Hepatocyte (in vitro differentiated cells): Measurements from ENCODE around the gene HOXD1. TPM values are rescaled to one million over a fixed set of nuclear protein-coding genes. Genes with fewer than 3 reads are reported as not detected.
A peak's percentile ranks its signal among the peaks of the same experiment; 100 is the strongest.

ENCODE experiments used
- DNase-seq: peaks from one replicate; pipeline ENCODE4 v3.0.0-alpha.2; 2016; ENCODE audit warnings: low spot score
- H2AFZ ChIP-seq: fragments of 200-600 bp; sonication (generic); 2 replicates; pipeline ENCODE4 v1.6.0; 2016; ENCODE audit warnings: antibody characterized with exemption, mild to moderate bottlenecking
- H3K27ac ChIP-seq: fragments of 200-600 bp; sonication (generic); 2 replicates; pipeline ENCODE4 v1.5.1; 2016; ENCODE audit warnings: mild to moderate bottlenecking
- H3K27me3 ChIP-seq: fragments of 200-600 bp; sonication (generic); 2 replicates; pipeline ENCODE4 v1.6.1; 2016
- H3K36me3 ChIP-seq: fragments of 200-600 bp; sonication (generic); replicated peaks from 2 replicates; pipeline ENCODE4 v1.5.1; 2016; ENCODE audit warnings: low read depth; ENCODE audit not compliant: insufficient read depth
- H3K4me1 ChIP-seq: fragments of 200-600 bp; sonication (generic); 2 replicates; pipeline ENCODE4 v1.5.1; 2016; ENCODE audit warnings: mild to moderate bottlenecking, moderate library complexity; ENCODE audit not compliant: insufficient read depth
- H3K4me2 ChIP-seq: fragments of 200-600 bp; sonication (generic); 2 replicates; pipeline ENCODE4 v1.6.0; 2016
- H3K4me3 ChIP-seq: fragments of 200-600 bp; sonication (generic); 2 replicates; pipeline ENCODE4 v1.5.1; 2016; ENCODE audit warnings: mild to moderate bottlenecking
- H3K79me2 ChIP-seq: fragments of 200-600 bp; sonication (generic); 2 replicates; pipeline ENCODE4 v1.6.0; 2017; ENCODE audit warnings: mild to moderate bottlenecking
- H3K9me2 ChIP-seq: fragments of 200-600 bp; sonication (generic); replicated peaks from 2 replicates; pipeline ENCODE4 v1.6.0; 2017; ENCODE audit warnings: mild to moderate bottlenecking; ENCODE audit not compliant: insufficient read depth
- H3K9me3 ChIP-seq: fragments of 200-600 bp; sonication (generic); 2 replicates; pipeline ENCODE4 v1.5.1; 2016; ENCODE audit warnings: low read depth, mild to moderate bottlenecking
- H4K20me1 ChIP-seq: fragments of 200-600 bp; sonication (generic); 2 replicates; pipeline ENCODE4 v1.6.0; 2016; ENCODE audit warnings: mild to moderate bottlenecking; ENCODE audit not compliant: insufficient read depth, poor library complexity, severe bottlenecking
- EZH2 ChIP-seq: fragments of 200-600 bp; sonication (generic); IDR thresholded peaks from 2 replicates; pipeline ENCODE4 v1.6.1; 2016; ENCODE audit warnings: antibody characterized with exemption, mild to moderate bottlenecking, borderline replicate concordance
- EZH2phosphoT487 ChIP-seq: fragments of 200-600 bp; sonication (generic); IDR thresholded peaks from one replicate; pipeline ENCODE4 v1.6.1; 2018; ENCODE audit warnings: antibody characterized with exemption, mild to moderate bottlenecking, low read depth, moderate library complexity; ENCODE audit not compliant: unreplicated experiment, severe bottlenecking
- WGBS: methylation state at CpG from one replicate; pipeline ENCODE4 v1.1.6; 2016; ENCODE audit warnings: low lambda C conversion rate; ENCODE audit errors: missing lambda C conversion rate; 5-methylcytosine and 5-hydroxymethylcytosine counted together
- polyA plus RNA-seq: library from polyadenylated mRNA; unstranded; fragments of >200 nt; fragmentation: Nextera tagmentation; extraction: Ambion mirVana; gene quantifications from 2 replicates; pipeline ENCODE4 v1.2.1, GENCODE V29; 2016
- total RNA-seq: library from RNA; depleted of rRNA; stranded (reverse); fragments of >200 nt; gene quantifications from 2 replicates; pipeline ENCODE4 v1.2.3, GENCODE V29; 2014
- TF ChIP-seq, protein P1 (sequence below): fragments of 200-600 bp; sonication (generic); IDR thresholded peaks from 2 replicates; pipeline ENCODE4 v1.5.1; 2016; ENCODE audit warnings: antibody characterized with exemption, mild to moderate bottlenecking; ENCODE audit not compliant: poor library complexity

HOXD1 gene
- total and polyA plus RNA-seq, 2 experiments from 2014 or later: not detected

DNA sequence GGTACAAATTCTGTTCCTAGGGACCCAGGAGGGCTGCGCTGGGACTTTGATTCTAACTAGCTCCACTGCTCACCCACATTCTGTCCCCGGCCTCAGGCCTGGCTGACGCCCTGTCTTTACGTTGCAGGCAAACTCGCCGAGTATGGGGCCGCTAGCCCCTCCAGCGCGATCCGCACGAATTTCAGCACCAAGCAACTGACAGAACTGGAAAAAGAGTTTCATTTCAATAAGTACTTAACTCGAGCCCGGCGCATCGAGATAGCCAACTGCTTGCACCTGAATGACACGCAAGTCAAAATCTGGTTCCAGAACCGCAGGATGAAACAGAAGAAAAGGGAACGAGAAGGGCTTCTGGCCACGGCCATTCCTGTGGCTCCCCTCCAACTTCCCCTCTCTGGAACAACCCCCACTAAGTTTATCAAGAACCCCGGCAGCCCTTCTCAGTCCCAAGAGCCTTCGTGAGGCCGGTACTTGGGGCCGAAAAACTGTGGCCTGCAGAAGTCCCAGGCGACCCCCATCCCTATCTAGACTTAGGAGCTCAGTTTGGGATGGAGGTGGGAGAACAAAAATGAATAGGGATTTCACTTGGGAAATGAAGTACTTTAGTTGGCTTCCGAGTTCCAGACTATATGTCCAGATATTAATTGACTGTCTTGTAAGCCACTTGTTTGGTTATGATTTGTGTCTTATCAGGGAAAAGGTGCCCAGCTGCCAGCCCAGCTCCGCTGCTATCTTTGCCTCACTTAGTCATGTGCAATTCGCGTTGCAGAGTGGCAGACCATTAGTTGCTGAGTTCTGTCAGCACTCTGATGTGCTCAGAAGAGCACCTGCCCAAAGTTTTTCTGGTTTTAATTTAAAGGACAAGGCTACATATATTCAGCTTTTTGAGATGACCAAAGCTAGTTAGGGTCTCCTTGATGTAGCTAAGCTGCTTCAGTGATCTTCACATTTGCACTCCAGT is 1.5 kb downstream of the HOXD1 start:
- H2AFZ ChIP-seq: peak overlapping the region; percentile 76
- peaks cover 96% of the 10 kb centered on the region for H3K27me3 ChIP-seq
- no peaks in the 10 kb centered on the region for H3K79me2 ChIP-seq
- no peak overlapping the region for H3K27ac ChIP-seq
- peaks cover 22% of the 10 kb centered on the region for H3K4me1 ChIP-seq
- no peak for DNase-seq
- peak overlapping the region; percentile 49 for H3K4me3 ChIP-seq
- no peak for TF ChIP-seq EZH2phosphoT487
- TF ChIP-seq, protein P1, sequence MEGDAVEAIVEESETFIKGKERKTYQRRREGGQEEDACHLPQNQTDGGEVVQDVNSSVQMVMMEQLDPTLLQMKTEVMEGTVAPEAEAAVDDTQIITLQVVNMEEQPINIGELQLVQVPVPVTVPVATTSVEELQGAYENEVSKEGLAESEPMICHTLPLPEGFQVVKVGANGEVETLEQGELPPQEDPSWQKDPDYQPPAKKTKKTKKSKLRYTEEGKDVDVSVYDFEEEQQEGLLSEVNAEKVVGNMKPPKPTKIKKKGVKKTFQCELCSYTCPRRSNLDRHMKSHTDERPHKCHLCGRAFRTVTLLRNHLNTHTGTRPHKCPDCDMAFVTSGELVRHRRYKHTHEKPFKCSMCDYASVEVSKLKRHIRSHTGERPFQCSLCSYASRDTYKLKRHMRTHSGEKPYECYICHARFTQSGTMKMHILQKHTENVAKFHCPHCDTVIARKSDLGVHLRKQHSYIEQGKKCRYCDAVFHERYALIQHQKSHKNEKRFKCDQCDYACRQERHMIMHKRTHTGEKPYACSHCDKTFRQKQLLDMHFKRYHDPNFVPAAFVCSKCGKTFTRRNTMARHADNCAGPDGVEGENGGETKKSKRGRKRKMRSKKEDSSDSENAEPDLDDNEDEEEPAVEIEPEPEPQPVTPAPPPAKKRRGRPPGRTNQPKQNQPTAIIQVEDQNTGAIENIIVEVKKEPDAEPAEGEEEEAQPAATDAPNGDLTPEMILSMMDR: no peak
- TF ChIP-seq EZH2: peak; percentile 76
- H3K4me2 ChIP-seq: peak overlapping the region; percentile 97
- no peaks in the 10 kb centered on the region for H3K9me3 ChIP-seq
- no peaks in the 10 kb centered on the region for H3K36me3 ChIP-seq
- 12% methylated on average over 28 of the region's 28 CpGs for WGBS
- no peaks in the 10 kb centered on the region for H4K20me1 ChIP-seq
- H3K9me2 ChIP-seq: no peaks in the 10 kb centered on the region

DNA sequence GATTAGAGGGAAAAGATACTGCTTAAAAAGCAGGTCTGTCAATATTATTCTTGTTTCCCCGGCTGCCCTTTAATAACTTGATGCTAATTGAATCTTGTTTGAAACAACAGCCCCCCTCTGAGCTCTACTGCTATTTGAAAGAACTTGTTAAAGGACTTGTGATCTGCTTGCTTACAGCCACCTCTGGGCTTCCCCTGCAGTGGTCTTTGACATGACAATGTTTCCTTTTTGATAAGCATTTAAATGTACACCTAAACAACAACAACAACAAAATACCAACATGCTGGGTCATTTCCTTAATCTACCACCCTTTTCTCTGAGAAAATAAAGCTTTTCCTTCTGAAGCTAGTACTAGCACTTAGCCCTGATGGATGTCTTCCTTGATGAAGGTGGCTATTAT is 3.9 kb downstream of the HOXD1 start:
- TF ChIP-seq EZH2phosphoT487: no peak
- no peak for TF ChIP-seq EZH2
- TF ChIP-seq, protein P1: no peak
- H4K20me1 ChIP-seq: no peaks in the 10 kb centered on the region
- no peak overlapping the region for H3K4me3 ChIP-seq
- H3K27ac ChIP-seq: no peak overlapping the region
- H3K4me2 ChIP-seq: no peak overlapping the region
- WGBS: 13% methylated on average over 1 of the region's 1 CpG
- H3K9me2 ChIP-seq: no peaks in the 10 kb centered on the region
- no peaks in the 10 kb centered on the region for H3K9me3 ChIP-seq
- no peak for DNase-seq
- H3K36me3 ChIP-seq: no peaks in the 10 kb centered on the region
- no peaks in the 10 kb centered on the region for H3K79me2 ChIP-seq
- peaks cover 87% of the 10 kb centered on the region for H3K27me3 ChIP-seq
- H3K4me1 ChIP-seq: peaks cover 22% of the 10 kb centered on the region
- no peak overlapping the region for H2AFZ ChIP-seq

DNA sequence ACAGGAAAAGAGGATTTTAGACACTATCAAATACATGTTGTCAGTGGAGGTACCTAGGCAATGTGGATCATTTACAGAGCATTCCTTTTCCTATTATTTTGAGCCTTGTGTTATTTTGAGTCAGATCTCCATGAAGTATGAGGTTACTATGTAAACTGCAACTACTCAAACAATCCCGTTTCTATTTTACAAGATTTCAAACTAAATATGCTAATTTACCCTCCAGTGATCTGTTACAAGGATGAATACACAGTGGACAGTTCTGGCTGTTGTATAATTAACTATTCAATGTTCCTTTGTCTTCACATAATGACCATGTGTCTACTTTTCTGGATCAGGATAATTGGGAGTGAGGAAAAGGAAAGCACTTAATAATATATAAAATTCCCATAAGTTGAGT is 4.6 kb downstream of the HOXD1 start:
- TF ChIP-seq EZH2 (no peak), EZH2phosphoT487 (no peak)
- TF ChIP-seq, protein P1: no peak
- no peaks in the 10 kb centered on the region for H3K36me3 ChIP-seq
- H3K79me2 ChIP-seq: no peaks in the 10 kb centered on the region
- H3K4me2 ChIP-seq: no peak overlapping the region
- peaks cover 18% of the 10 kb centered on the region for H3K4me1 ChIP-seq
- H3K27ac ChIP-seq: no peak overlapping the region
- H2AFZ ChIP-seq: no peak overlapping the region
- H3K9me3 ChIP-seq: no peaks in the 10 kb centered on the region
- no peaks in the 10 kb centered on the region for H3K9me2 ChIP-seq
- WGBS: 24% methylated on average over 1 of the region's 1 CpG
- H3K27me3 ChIP-seq: peaks cover 87% of the 10 kb centered on the region
- no peaks in the 10 kb centered on the region for H4K20me1 ChIP-seq
- DNase-seq: no peak
- no peak overlapping the region for H3K4me3 ChIP-seq
